ENCODE measurements around the gene AARS1. TPM values are rescaled to one million over a fixed set of nuclear protein-coding genes. Genes with fewer than 3 reads are reported as not detected.
"Not testable (repeated sequence)": the region's sequence is repeated elsewhere in the genome, so short reads cannot be mapped to it uniquely, and the experiment has no call there.

AARS1 gene
- polyA plus RNA-seq, 4 donors, result 21.7 to 56.8 (median 45.4) TPM

DNA sequence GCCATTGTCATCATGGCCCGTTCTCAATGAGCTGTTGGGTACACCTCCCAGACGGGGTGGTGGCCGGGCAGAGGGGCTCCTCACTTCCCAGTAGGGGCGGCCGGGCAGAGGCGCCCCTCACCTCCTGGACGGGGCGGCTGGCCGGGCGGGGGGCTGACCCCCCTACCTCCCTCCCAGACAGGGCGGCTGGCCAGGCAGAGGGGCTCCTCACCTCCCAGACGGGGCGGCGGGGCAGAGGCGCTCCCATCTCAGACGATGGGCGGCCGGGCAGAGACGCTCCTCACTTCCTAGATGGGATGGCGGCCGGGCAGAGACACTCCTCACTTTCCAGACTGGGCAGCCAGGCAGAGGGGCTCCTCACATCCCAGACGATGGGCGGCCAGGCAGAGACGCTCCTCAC is 64.7 kb downstream of the AARS1 start:
- H3K27me3 ChIP-seq (ENCODE audit: control insufficient read depth in 3 of 3, insufficient read depth in 3 of 3, low read length in 3 of 3); H3K4me3 ChIP-seq (ENCODE audit: low read depth in 1 of 3, low read length in 3 of 3); H3K36me3 ChIP-seq (ENCODE audit: control insufficient read depth in 3 of 3, insufficient read depth in 2 of 3, low read depth in 1 of 3, low read length in 3 of 3); FAIRE-seq; H3K9me3 ChIP-seq (ENCODE audit: control insufficient read depth in 2 of 2, insufficient read depth in 1 of 2, low read depth in 1 of 2, low read length in 1 of 2); DNase-seq; H3K4me1 ChIP-seq (ENCODE audit: control insufficient read depth in 3 of 3, insufficient read depth in 2 of 3, low read depth in 1 of 3, low read length in 2 of 3): not testable (repeated sequence)
- H3K27ac ChIP-seq (ENCODE audit: low read depth in 1 of 3, low read length in 2 of 3), result peak overlapping the region in 1 of 3 donors; percentile 11
- 98 to 99% (median 99%) methylated on average over 9 to 20 of the region's 24 CpGs for WGBS, 3 donors

DNA sequence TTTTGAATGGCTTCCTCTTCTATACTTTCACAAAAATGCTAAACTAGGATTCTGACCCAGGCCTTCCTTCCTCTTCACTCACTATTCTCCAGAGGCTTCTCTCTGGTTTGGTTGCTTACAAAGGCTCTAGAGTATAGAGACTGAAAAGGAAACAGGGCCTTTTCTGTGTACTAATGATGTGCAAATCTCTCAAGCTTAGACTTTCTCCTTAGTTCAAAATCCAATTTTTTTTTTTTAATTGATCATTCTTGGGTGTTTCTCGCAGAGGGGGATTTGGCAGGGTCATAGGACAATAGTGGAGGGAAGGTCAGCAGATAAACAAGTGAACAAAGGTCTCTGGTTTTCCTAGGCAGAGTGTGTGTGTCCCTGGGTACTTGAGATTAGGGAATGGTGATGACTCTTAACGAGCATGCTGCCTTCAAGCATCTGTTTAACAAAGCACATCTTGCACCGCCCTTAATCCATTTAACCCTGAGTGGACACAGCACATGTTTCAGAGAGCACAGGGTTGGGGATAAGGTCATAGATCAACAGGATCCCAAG is 65.3 kb downstream of the AARS1 start:
- H3K4me1 ChIP-seq (ENCODE audit: control insufficient read depth in 3 of 3, insufficient read depth in 2 of 3, low read depth in 1 of 3, low read length in 2 of 3); H3K4me3 ChIP-seq (ENCODE audit: low read depth in 1 of 3, low read length in 3 of 3); H3K9me3 ChIP-seq (ENCODE audit: control insufficient read depth in 2 of 2, insufficient read depth in 1 of 2, low read depth in 1 of 2, low read length in 1 of 2); H3K27me3 ChIP-seq (ENCODE audit: control insufficient read depth in 3 of 3, insufficient read depth in 3 of 3, low read length in 3 of 3); FAIRE-seq; H3K36me3 ChIP-seq (ENCODE audit: control insufficient read depth in 3 of 3, insufficient read depth in 2 of 3, low read depth in 1 of 3, low read length in 3 of 3): not testable (repeated sequence)
- peak; percentile 27 to 28 for DNase-seq
- H3K27ac ChIP-seq (ENCODE audit: low read depth in 1 of 3, low read length in 2 of 3), result peak overlapping the region in 1 of 3 donors; percentile 8
- 8 to 61% (median 39%) methylated on average over 1 of the region's 3 CpGs for WGBS, 3 donors

DNA sequence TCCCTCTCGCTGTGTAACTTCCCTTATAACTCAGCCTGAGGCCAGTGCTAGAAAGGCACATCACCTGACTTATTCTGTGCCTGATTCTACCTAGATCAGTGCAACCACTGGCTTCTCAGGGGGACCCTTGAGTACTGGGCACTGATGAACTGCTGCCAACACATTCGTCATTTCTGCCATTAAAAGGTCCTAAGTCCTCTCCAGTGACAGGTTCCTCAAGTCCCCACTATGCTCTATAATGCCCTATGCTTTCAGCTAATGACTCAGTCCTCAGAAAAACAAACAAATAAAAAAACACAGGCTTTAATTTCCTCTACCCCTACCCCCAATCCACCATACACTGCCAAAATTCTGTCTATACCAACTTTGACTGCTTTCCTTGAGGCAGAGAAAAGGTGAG is 66.1 kb downstream of the AARS1 start:
- FAIRE-seq; H3K36me3 ChIP-seq (ENCODE audit: control insufficient read depth in 3 of 3, insufficient read depth in 2 of 3, low read depth in 1 of 3, low read length in 3 of 3); H3K4me1 ChIP-seq (ENCODE audit: control insufficient read depth in 3 of 3, insufficient read depth in 2 of 3, low read depth in 1 of 3, low read length in 2 of 3); H3K9me3 ChIP-seq (ENCODE audit: control insufficient read depth in 2 of 2, insufficient read depth in 1 of 2, low read depth in 1 of 2, low read length in 1 of 2); H3K27me3 ChIP-seq (ENCODE audit: control insufficient read depth in 3 of 3, insufficient read depth in 3 of 3, low read length in 3 of 3); H3K4me3 ChIP-seq (ENCODE audit: low read depth in 1 of 3, low read length in 3 of 3): not testable (repeated sequence)
- WGBS, 3 donors, result 17 to 55% (median 46%) methylated on average over 1 of the region's 2 CpGs
- H3K27ac ChIP-seq (ENCODE audit: low read depth in 1 of 3, low read length in 2 of 3), result peak overlapping the region in 1 of 3 donors; percentile 8
- peak; percentile 47 to 68 for DNase-seq

DNA sequence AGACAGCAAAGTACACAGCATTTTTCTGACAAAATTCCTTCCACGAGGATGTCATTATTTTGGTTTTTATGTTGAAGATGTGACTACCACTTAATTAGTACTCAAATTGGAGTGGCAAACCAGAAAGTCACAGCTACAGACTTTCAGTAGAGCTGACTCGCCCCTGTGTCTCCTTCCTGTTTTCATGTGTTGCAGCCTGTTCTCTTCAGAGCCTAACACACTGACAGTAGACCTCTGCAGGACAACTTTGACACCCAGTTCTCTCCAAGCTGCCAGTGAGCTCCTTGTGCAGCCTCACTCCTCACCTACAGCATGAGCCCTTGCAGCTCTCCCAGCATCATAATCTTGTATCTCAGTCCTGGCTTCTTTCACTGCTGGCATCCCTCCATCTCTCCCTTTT is 66.7 kb downstream of the AARS1 start:
- WGBS, 3 donors, result 55 to 96% (median 81%) methylated on average over 2 of the region's 2 CpGs
- H3K27ac ChIP-seq (ENCODE audit: low read depth in 1 of 3, low read length in 2 of 3); H3K36me3 ChIP-seq (ENCODE audit: control insufficient read depth in 3 of 3, insufficient read depth in 2 of 3, low read depth in 1 of 3, low read length in 3 of 3); DNase-seq; FAIRE-seq; H3K27me3 ChIP-seq (ENCODE audit: control insufficient read depth in 3 of 3, insufficient read depth in 3 of 3, low read length in 3 of 3); H3K4me1 ChIP-seq (ENCODE audit: control insufficient read depth in 3 of 3, insufficient read depth in 2 of 3, low read depth in 1 of 3, low read length in 2 of 3); H3K9me3 ChIP-seq (ENCODE audit: control insufficient read depth in 2 of 2, insufficient read depth in 1 of 2, low read depth in 1 of 2, low read length in 1 of 2); H3K4me3 ChIP-seq (ENCODE audit: low read depth in 1 of 3, low read length in 3 of 3): not testable (repeated sequence)

DNA sequence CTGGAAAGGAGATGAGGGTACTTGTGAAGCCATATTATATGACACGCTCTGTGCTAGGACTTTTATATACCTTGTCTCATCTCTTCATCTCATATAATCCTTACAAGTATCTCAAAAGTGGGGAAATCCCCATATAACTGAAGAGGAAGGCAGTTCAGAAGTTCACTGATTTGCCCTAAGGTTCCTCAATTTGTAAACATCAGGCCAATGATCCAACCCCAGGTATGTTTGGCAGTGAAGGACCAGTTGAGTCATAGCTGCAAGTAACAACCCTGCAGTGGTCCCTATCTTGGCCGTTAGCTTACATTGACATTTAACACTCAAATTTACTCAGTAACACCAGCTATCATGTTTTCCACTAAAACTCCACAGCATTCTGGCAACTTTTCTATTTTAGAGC is 70.7 kb downstream of the AARS1 start:
- not testable (repeated sequence) for H3K36me3 ChIP-seq (ENCODE audit: control insufficient read depth in 3 of 3, insufficient read depth in 2 of 3, low read depth in 1 of 3, low read length in 3 of 3); FAIRE-seq; H3K4me1 ChIP-seq (ENCODE audit: control insufficient read depth in 3 of 3, insufficient read depth in 2 of 3, low read depth in 1 of 3, low read length in 2 of 3); H3K27ac ChIP-seq (ENCODE audit: low read depth in 1 of 3, low read length in 2 of 3); H3K4me3 ChIP-seq (ENCODE audit: low read depth in 1 of 3, low read length in 3 of 3); H3K27me3 ChIP-seq (ENCODE audit: control insufficient read depth in 3 of 3, insufficient read depth in 3 of 3, low read length in 3 of 3); DNase-seq; H3K9me3 ChIP-seq (ENCODE audit: control insufficient read depth in 2 of 2, insufficient read depth in 1 of 2, low read depth in 1 of 2, low read length in 1 of 2)
- WGBS, 3 donors, result 80 to 85% (median 83%) methylated on average over 2 of the region's 2 CpGs

DNA sequence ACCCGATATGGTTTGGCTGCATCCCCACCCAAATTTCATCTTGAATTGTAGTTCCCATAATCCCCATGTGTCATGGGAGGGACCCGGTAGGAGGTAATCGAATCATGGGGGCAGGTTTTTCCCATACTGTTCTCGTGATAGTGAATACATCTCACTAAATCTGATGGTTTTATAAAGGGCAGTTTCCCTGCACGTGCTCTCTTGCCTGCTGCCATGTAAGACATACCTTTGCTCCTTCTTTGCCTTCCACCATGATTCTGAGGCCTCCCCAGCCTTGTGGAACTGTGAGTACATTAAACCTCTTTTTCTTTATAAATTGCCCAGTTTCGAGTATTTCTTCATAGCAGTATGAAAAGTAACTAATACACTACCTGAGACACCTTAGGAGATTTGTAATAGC is 82.9 kb downstream of the AARS1 start:
- not testable (repeated sequence) for H3K27ac ChIP-seq (ENCODE audit: low read depth in 1 of 3, low read length in 2 of 3); H3K27me3 ChIP-seq (ENCODE audit: control insufficient read depth in 3 of 3, insufficient read depth in 3 of 3, low read length in 3 of 3); DNase-seq; H3K9me3 ChIP-seq (ENCODE audit: control insufficient read depth in 2 of 2, insufficient read depth in 1 of 2, low read depth in 1 of 2, low read length in 1 of 2); H3K4me3 ChIP-seq (ENCODE audit: low read depth in 1 of 3, low read length in 3 of 3); H3K4me1 ChIP-seq (ENCODE audit: control insufficient read depth in 3 of 3, insufficient read depth in 2 of 3, low read depth in 1 of 3, low read length in 2 of 3); H3K36me3 ChIP-seq (ENCODE audit: control insufficient read depth in 3 of 3, insufficient read depth in 2 of 3, low read depth in 1 of 3, low read length in 3 of 3); FAIRE-seq
- 89 to 99% (median 93%) methylated on average over 4 to 6 of the region's 6 CpGs for WGBS, 3 donors

GRCh38 chr16:70204668-70205405 is 84.5 kb downstream of the AARS1 start:
- not testable (repeated sequence) for H3K27me3 ChIP-seq (ENCODE audit: control insufficient read depth in 3 of 3, insufficient read depth in 3 of 3, low read length in 3 of 3); H3K4me1 ChIP-seq (ENCODE audit: control insufficient read depth in 3 of 3, insufficient read depth in 2 of 3, low read depth in 1 of 3, low read length in 2 of 3); H3K27ac ChIP-seq (ENCODE audit: low read depth in 1 of 3, low read length in 2 of 3); H3K4me3 ChIP-seq (ENCODE audit: low read depth in 1 of 3, low read length in 3 of 3); H3K9me3 ChIP-seq (ENCODE audit: control insufficient read depth in 2 of 2, insufficient read depth in 1 of 2, low read depth in 1 of 2, low read length in 1 of 2); H3K36me3 ChIP-seq (ENCODE audit: control insufficient read depth in 3 of 3, insufficient read depth in 2 of 3, low read depth in 1 of 3, low read length in 3 of 3); FAIRE-seq; DNase-seq
- 94 to 100% (median 97%) methylated on average over 7 to 37 of the region's 46 CpGs for WGBS, 3 donors

DNA sequence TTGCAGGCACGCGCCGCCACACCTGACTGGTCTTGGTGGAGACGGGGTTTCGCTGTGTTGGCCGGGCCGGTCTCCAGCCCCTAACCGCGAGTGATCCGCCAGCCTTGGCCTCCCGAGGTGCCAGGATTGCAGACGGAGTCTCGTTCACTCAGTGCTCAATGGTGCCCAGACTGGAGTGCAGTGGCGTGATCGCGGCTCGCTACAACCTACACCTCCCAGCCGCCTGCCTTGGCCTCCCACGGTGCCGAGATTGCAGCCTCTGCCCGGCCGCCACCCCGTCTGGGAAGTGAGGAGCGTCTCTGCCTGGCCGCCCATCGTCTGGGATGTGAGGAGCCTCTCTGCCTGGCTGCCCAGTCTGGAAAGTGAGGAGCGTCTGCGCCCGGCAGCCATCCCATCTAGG is 85.3 kb downstream of the AARS1 start:
- not testable (repeated sequence) for DNase-seq; H3K36me3 ChIP-seq (ENCODE audit: control insufficient read depth in 3 of 3, insufficient read depth in 2 of 3, low read depth in 1 of 3, low read length in 3 of 3); H3K4me1 ChIP-seq (ENCODE audit: control insufficient read depth in 3 of 3, insufficient read depth in 2 of 3, low read depth in 1 of 3, low read length in 2 of 3); H3K9me3 ChIP-seq (ENCODE audit: control insufficient read depth in 2 of 2, insufficient read depth in 1 of 2, low read depth in 1 of 2, low read length in 1 of 2); FAIRE-seq; H3K27me3 ChIP-seq (ENCODE audit: control insufficient read depth in 3 of 3, insufficient read depth in 3 of 3, low read length in 3 of 3); H3K27ac ChIP-seq (ENCODE audit: low read depth in 1 of 3, low read length in 2 of 3); H3K4me3 ChIP-seq (ENCODE audit: low read depth in 1 of 3, low read length in 3 of 3)
- 96 to 99% (median 97%) methylated on average over 7 to 18 of the region's 29 CpGs for WGBS, 3 donors

DNA sequence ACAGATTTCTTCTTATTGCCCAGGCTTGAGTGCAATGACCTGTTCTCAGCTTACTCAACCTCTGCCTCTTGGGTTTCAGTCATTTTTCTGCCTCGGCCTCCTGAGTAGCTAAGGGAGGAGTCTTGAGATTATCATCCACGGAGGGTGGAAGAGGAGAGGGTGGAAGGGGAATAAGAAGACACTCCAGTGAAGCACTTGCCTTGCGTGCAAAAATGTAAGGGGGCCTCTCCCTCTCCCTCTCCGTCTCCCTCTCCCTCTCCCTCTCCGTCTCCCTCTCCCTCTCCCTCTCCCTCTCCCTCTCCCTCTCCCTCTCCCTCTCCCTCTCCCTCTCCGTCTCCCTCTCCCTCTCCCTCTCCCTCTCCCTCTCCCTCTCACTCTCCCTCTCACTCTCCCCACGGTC is 85.8 kb downstream of the AARS1 start:
- not testable (repeated sequence) for H3K9me3 ChIP-seq (ENCODE audit: control insufficient read depth in 2 of 2, insufficient read depth in 1 of 2, low read depth in 1 of 2, low read length in 1 of 2); H3K27ac ChIP-seq (ENCODE audit: low read depth in 1 of 3, low read length in 2 of 3); H3K27me3 ChIP-seq (ENCODE audit: control insufficient read depth in 3 of 3, insufficient read depth in 3 of 3, low read length in 3 of 3); H3K4me1 ChIP-seq (ENCODE audit: control insufficient read depth in 3 of 3, insufficient read depth in 2 of 3, low read depth in 1 of 3, low read length in 2 of 3); DNase-seq; H3K36me3 ChIP-seq (ENCODE audit: control insufficient read depth in 3 of 3, insufficient read depth in 2 of 3, low read depth in 1 of 3, low read length in 3 of 3); H3K4me3 ChIP-seq (ENCODE audit: low read depth in 1 of 3, low read length in 3 of 3); FAIRE-seq
- 73 to 94% (median 79%) methylated on average over 3 to 4 of the region's 7 CpGs for WGBS, 3 donors
